A549 (cell line): ENCODE measurements around the gene KRT33B. TPM values are rescaled to one million over a fixed set of nuclear protein-coding genes. Genes with fewer than 3 reads are reported as not detected.

ENCODE experiments used
- ATAC-seq, 2 experiments: fragments of 200-7000 bp in 1 of 2; fragments of >200 bp in 1 of 2; cut with Nextera tagmentation in 1 of 2; cut with Tn5 transposase in 1 of 2; 3 replicates each; pipeline versions ENCODE4 v1.8.0 to v1.9.1; 2018 to 2020; ENCODE audit warnings: mild to moderate bottlenecking in 1 of 2, moderate library complexity in 1 of 2
- CTCF ChIA-PET: fragments of 300-600 bp; sonication (Branson Sonifier 250); formaldehyde crosslinking; extraction: SDS; loops from one replicate; lab custom pipeline; 2021; ENCODE audit warnings: antibody characterized with exemption, inconsistent platforms; lab: Yijun Ruan, JAX
- POLR2A ChIA-PET: fragments of 350-600 bp; formaldehyde crosslinking; extraction: SDS; loops from one replicate; lab custom pipeline; 2021; ENCODE audit warnings: antibody characterized with exemption, inconsistent platforms; lab: Yijun Ruan, JAX
- DNase-seq, 2 experiments: peaks; one replicate each; pipeline versions ENCODE4 v3.0.0 to v3.0.0-alpha.2; 2011 to 2016; ENCODE audit warnings: low read depth in 1 of 2, low spot score in 1 of 2
- FAIRE-seq: peaks from 2 replicates; lab custom pipeline; 2011; peaks lifted over from hg19 to GRCh38; lab: Jason Lieb, UNC
- H3K27ac ChIP-seq, 2 experiments: fragments of >200 bp; sonication (Bioruptor Twin); formaldehyde crosslinking; 3 replicates each; pipeline ENCODE4 v1.5.1; 2016 to 2017
- H3K4me1 ChIP-seq: fragments of >200 bp; sonication (Bioruptor Twin); formaldehyde crosslinking; 3 replicates; pipeline ENCODE4 v1.6.1; 2016
- H3K4me2 ChIP-seq: fragments of >200 bp; sonication (Bioruptor Twin); formaldehyde crosslinking; 3 replicates; pipeline ENCODE4 v1.6.1; 2016
- H3K4me3 ChIP-seq: fragments of >200 bp; sonication (Bioruptor Twin); formaldehyde crosslinking; 3 replicates; pipeline ENCODE4 v1.5.1; 2016
- H3K9me3 ChIP-seq: fragments of >200 bp; sonication (Bioruptor Twin); formaldehyde crosslinking; 3 replicates; pipeline ENCODE4 v1.6.1; 2016
- CHD4 ChIP-seq: fragments of 200-600 bp; sonication (generic); IDR thresholded peaks from 2 replicates; pipeline ENCODE4 v1.6.1; 2016; ENCODE audit warnings: antibody characterized with exemption, mild to moderate bottlenecking, borderline replicate concordance
- CTCF ChIP-seq: fragments of >200 bp; sonication (Bioruptor Twin); formaldehyde crosslinking; IDR thresholded peaks from 3 replicates; pipeline ENCODE4 v1.5.1; 2016
- E2F6 ChIP-seq: IDR thresholded peaks from 2 replicates; pipeline ENCODE4 v1.6.1; 2012; ENCODE audit warnings: low read depth, borderline replicate concordance
- EHF ChIP-seq: fragments of 250-450 bp; sonication (Bioruptor Pico); IDR thresholded peaks from 2 replicates; pipeline ENCODE4 v1.5.0; 2020; ENCODE audit warnings: mild to moderate bottlenecking
- ELK1 ChIP-seq: fragments of 150-350 bp; IDR thresholded peaks from 2 replicates; pipeline ENCODE4 v1.6.1; 2014; ENCODE audit warnings: low read depth, mild to moderate bottlenecking, low read length
- FOSB ChIP-seq: fragments of 250-450 bp; sonication (Bioruptor Pico); IDR thresholded peaks from 2 replicates; pipeline ENCODE4 v1.5.0; 2020; ENCODE audit warnings: mild to moderate bottlenecking, moderate library complexity
- HMGXB4 ChIP-seq: fragments of 250-450 bp; sonication (Bioruptor Pico); IDR thresholded peaks from 2 replicates; pipeline ENCODE4 v1.5.0; 2021; ENCODE audit warnings: mild to moderate bottlenecking, moderate library complexity, borderline replicate concordance
- KDM5A ChIP-seq: fragments of 200-600 bp; sonication (generic); IDR thresholded peaks from 2 replicates; pipeline ENCODE4 v1.6.1; 2016; ENCODE audit warnings: antibody characterized with exemption, mild to moderate bottlenecking
- MAFK ChIP-seq: fragments of 450-650 bp; IDR thresholded peaks from 2 replicates; pipeline ENCODE4 v1.6.1; 2014; ENCODE audit not compliant: partially characterized antibody
- MAX ChIP-seq: IDR thresholded peaks from 2 replicates; pipeline ENCODE4 v1.6.1; 2012
- MAZ ChIP-seq: fragments of 150-350 bp; IDR thresholded peaks from 2 replicates; pipeline ENCODE4 v1.6.1; 2014; ENCODE audit warnings: antibody characterized with exemption, low read depth, low read length, borderline replicate concordance
- NR3C1 ChIP-seq: fragments of >200 bp; sonication (Bioruptor Twin); formaldehyde crosslinking; IDR thresholded peaks from 3 replicates; pipeline ENCODE4 v1.6.1; 2017
- PHF8 ChIP-seq: fragments of 200-600 bp; sonication (generic); IDR thresholded peaks from 2 replicates; pipeline ENCODE4 v1.6.1; 2016; ENCODE audit warnings: low read depth, mild to moderate bottlenecking, antibody characterized with exemption, moderate library complexity, borderline replicate concordance
- REST ChIP-seq: fragments of 200-600 bp; sonication (generic); IDR thresholded peaks from 2 replicates; pipeline ENCODE4 v1.6.1; 2016; ENCODE audit warnings: antibody characterized with exemption, mild to moderate bottlenecking, moderate library complexity
- SMC3 ChIP-seq: fragments of >200 bp; sonication (Bioruptor Twin); formaldehyde crosslinking; IDR thresholded peaks from 3 replicates; pipeline ENCODE4 v1.6.1; 2018; ENCODE audit warnings: inconsistent platforms
- TFCP2L1 ChIP-seq: fragments of 250-450 bp; sonication (Bioruptor Pico); IDR thresholded peaks from 2 replicates; pipeline ENCODE4 v1.5.0; 2021; ENCODE audit warnings: mild to moderate bottlenecking
- USF2 ChIP-seq: fragments of 450-650 bp; IDR thresholded peaks from 2 replicates; pipeline ENCODE4 v1.6.1; 2014; ENCODE audit warnings: antibody characterized with exemption
- ZFP36 ChIP-seq: fragments of 450-650 bp; IDR thresholded peaks from 2 replicates; pipeline ENCODE4 v1.6.1; 2014; ENCODE audit warnings: borderline replicate concordance; ENCODE audit not compliant: partially characterized antibody
- WGBS: methylation state at CpG from one replicate; pipeline ENCODE4 v1.1.6; 2017; ENCODE audit errors: missing lambda C conversion rate; 5-methylcytosine and 5-hydroxymethylcytosine counted together
- polyA plus RNA-seq, 4 experiments: library from polyadenylated mRNA; depleted of rRNA in 3 of 4; stranded (reverse); fragments of >200 nt; fragmentation: RNase III in 1 of 4; extraction: RNeasy Plus Mini Kit Qiagen cat#74134 plus additional on column Dnase treatment in 1 of 4; gene quantifications; 2 replicates in 3 of 4; 3 replicates in 1 of 4; pipeline ENCODE4 v1.2.3, GENCODE V29; 2011 to 2017

The KRT33B gene
- polyA plus RNA-seq, 2 of the 4 experiments (the other 2 are of a cell fraction), result 0.05 TPM; not detected in 1

- FAIRE-seq (no peak), DNase-seq (no peak), ATAC-seq (no peak)
- Histone ChIP-seq H3K4me2 (no peak overlapping the region), H3K27ac (no peak overlapping the region), H3K4me1 (no peaks in the 10 kb centered on the region), H3K4me3 (no peak overlapping the region), H3K9me3 (peaks cover 15% of the 10 kb centered on the region)
- no peak for TF ChIP-seq EHF
- no peak for TF ChIP-seq MAFK
- no peak for TF ChIP-seq FOSB (CRISPR knock-in tag)
- TF ChIP-seq NR3C1, result no peak
- TF ChIP-seq MAX, result no peak
- no peak for TF ChIP-seq REST
- no peak for TF ChIP-seq TFCP2L1 (CRISPR knock-in tag)
- no peak for TF ChIP-seq E2F6
- TF ChIP-seq KDM5A, result no peak
- no peak for TF ChIP-seq ELK1
- ChIA-PET CTCF (interaction anchor here (0.6 to 4.7 kb wide), 92 partner anchors 9 to 703 kb away, joined by 3 to 58 read pairs (median 4); partner anchors contain the start of genes KRT20, KRT33A, KRTAP16-1 and KRTAP2-1), POLR2A (no interaction called here)
- 83% methylated on average over 11 of the region's 11 CpGs for WGBS
These were observed 46.4 kb downstream of the KRT33B start for GRCh38 chr17:41322903-41323895.

GRCh38 chr17:41322094-41322902, 47.3 kb downstream of the KRT33B start:
- no peak overlapping the region for H3K4me2 ChIP-seq
- no peak overlapping the region for H3K4me3 ChIP-seq
- FAIRE-seq (peak; percentile 99), ATAC-seq (peak; percentile 67 to 79; a peak in 5 of 6 replicates), DNase-seq (peak; percentile 46 to 68)
- H3K4me1 ChIP-seq, result no peaks in the 10 kb centered on the region
- H3K9me3 ChIP-seq, result peaks cover 15% of the 10 kb centered on the region
- WGBS, result 22% methylated on average over 5 of the region's 5 CpGs
- H3K27ac ChIP-seq, result 0 out of 6 replicates have a peak overlapping the region, but pooled peaks of 1 of the 2 experiments have one; percentile 43
- POLR2A ChIA-PET, result no interaction called here
- CTCF ChIA-PET, result interaction anchor here (0.5 to 4.7 kb wide), 93 partner anchors 9 to 703 kb away, joined by 3 to 58 read pairs (median 4); partner anchors contain the start of genes KRT20, KRT33A, KRTAP1-4 and KRTAP16-1
- TF ChIP-seq CTCF (peak; percentile 89), EHF (no peak), MAZ (no peak), PHF8 (no peak), HMGXB4 (CRISPR knock-in tag) (no peak), ELK1 (no peak), SMC3 (peak; percentile 91), USF2 (no peak), ZFP36 (no peak), CHD4 (no peak), E2F6 (no peak)
